Choroid plexus epithelial cell (primary cell): Measurements from ENCODE around the gene RXRA.

Experiments used
- DNase-seq: peaks from one replicate; pipeline ENCODE4 v3.0.0-alpha.2; 2010; ENCODE audit warnings: low read depth
- H3K4me3 ChIP-seq: 2 replicates; pipeline ENCODE4 v1.5.1; 2011; ENCODE audit warnings: low read depth, mild to moderate bottlenecking, control low read depth, low read length, moderate library complexity
- CTCF ChIP-seq: conservative IDR thresholded peaks from 2 replicates; pipeline ENCODE4 v1.5.1; 2011; ENCODE audit warnings: low read depth, mild to moderate bottlenecking, control low read depth, inconsistent platforms, low read length, moderate library complexity

RXRA gene

DNA sequence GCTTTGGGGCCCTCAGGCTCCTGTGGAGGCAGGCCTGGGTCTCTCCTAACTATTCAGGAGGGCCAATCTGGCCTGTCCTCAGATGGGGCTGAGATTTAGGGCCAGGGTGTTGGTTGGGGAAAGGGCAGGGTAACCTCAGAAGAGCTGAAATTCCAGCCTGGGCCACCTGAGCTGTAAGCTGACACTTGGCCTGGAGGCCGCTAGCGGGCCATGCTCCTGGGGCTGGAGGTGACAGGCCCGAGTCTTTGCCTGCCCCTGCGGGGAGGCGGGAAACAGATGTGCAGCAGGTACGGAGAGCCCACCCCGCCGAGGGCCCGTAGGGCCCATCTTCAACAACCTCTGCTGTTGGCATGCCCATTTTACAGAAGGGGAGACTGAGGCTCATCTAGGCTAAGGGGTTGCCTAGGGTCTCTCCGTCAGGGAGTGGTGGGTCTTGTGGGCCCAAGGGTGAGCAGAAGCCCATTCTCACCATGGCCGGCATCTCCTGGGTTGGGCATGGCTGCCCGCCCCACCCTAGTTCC is 69.5 kb downstream of the RXRA start:
- H3K4me3 ChIP-seq: no peak overlapping the region
- TF ChIP-seq CTCF: no peak
- no peak for DNase-seq

DNA sequence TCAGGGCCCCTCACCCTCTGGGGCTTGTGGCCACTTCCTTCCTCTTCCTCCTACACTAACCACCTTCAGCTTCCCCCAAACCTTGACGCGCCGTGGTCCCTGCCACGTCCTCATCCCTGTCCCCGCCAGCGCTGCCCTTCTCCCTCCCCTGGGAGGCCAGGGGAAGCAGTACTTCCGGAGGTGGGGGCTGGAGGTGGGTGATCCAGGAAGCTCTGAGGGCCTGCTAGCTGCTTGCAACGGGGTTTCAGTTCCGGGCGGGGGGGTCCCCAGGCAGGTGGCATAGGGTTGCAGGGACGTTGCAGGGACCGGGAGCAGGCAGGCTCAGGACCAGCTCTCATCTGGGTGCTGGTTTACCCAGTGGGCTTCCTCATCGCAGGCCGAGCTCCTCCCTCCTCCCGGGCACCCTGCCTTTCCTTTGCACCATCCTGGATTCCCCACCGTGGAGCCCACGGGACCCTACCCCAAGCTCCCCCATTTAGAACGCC is 70.0 kb downstream of the RXRA start:
- no peak for TF ChIP-seq CTCF
- no peak for DNase-seq
- no peak overlapping the region for H3K4me3 ChIP-seq

DNA sequence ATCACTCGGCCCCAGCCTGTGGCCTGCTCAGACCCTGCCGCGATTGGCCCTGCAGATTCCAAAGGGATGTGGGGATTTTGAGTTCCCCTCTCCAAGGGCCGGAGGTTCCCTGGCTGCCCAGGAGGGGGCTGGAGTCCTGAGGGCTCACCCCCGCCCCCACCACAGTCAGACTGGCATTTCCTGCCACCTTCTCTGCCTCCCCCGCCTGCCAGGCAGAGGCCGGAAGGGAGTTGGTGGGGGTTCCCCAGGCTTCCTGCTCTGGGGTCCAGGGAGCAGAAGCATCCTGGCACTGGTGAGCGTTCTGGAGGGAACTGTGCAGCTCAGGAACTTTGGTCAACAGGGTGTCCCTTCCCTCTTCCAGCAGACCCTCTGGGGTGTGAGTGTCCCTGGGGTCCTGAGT is 70.6 kb downstream of the RXRA start:
- DNase-seq: no peak
- TF ChIP-seq CTCF: peak; percentile 9
- H3K4me3 ChIP-seq: no peak overlapping the region

DNA sequence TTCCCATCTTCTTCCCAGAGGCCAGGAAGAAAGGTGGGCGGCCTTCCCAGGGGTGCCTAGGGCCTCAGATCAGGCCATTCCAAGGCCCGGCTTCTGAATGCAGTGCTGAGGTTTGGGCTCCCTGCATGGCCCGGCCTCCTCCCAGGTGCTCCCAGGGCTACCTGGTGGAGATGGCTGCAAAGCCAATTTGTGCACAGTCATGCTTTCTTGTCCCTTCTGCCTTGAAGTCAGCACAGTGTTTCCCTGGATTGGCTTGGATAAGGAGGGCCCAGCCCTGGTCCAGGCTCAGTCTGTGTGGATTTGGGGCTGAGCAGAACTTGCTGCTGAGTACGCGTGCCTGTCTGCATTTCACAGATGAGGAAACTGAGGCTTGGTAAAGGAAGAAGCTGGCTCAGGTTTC is 72.5 kb downstream of the RXRA start:
- no peak for TF ChIP-seq CTCF
- DNase-seq: no peak
- no peak overlapping the region for H3K4me3 ChIP-seq

GRCh38 chr9:134399435-134400056 is 73.3 kb downstream of the RXRA start:
- no peak overlapping the region for H3K4me3 ChIP-seq
- peak; percentile 74 for TF ChIP-seq CTCF
- peak; percentile 78 for DNase-seq

- H3K4me3 ChIP-seq: no peak overlapping the region
- DNase-seq: no peak
- no peak for TF ChIP-seq CTCF
Observed at GRCh38 chr9:134400283-134400682, 74.0 kb downstream of the RXRA start.

GRCh38 chr9:134401391-134401790 is 75.1 kb downstream of the RXRA start:
- TF ChIP-seq CTCF: no peak
- H3K4me3 ChIP-seq: no peak overlapping the region
- DNase-seq: no peak
